Measurements from ENCODE around the gene AFF4.

Gene AFF4

DNA sequence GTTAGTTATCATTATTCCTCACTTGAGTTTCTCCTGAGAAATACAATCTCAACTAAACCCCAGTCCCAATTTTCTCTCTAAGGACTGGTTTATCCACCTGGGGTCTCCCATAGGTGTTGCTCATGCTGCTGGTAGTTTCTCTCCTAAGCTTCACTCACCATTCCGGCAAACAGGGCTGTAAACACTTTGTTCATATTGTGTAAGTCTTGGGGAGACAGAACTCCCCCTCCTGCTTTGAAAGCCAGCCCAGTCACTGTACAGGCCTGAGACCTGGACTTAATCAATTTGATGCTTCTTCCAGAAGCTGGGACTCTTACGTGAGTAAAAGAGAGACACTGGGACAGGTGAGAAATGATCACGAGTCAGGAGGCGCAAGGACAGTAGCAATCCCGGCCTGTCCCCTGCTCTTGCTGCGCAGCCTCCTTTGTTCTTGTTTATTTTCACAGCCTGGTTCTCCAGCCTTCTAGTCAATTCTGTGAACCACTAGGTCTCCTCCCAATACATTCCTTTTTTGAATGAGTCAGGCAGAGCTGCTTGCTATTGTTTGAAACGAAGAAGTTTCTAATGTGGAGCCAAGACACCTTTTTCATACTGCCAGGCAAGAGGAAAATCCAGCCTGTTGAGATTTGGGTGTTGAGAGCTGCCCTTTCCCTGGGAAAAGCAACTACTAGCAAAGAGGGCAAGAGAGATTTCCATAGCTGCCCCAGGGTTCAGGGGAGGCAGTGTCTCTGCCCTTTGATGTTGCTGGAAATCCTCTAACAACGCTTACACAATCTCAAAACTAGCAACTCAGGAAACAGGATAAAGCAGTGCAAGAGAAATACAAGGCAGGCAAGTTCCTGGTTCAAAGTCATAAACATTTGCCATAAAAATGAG lies 123.8 kb downstream of the AFF4 start:
- no peaks in the 10 kb centered on the region for H3K36me3 Mint-ChIP-seq (ENCODE audit: low read depth)
- peaks cover 4% of the 10 kb centered on the region for H3K27me3 Mint-ChIP-seq (ENCODE audit: low read depth)
- no peak overlapping the region for H3K4me3 Mint-ChIP-seq
- peaks cover 2% of the 10 kb centered on the region for H3K4me1 Mint-ChIP-seq (ENCODE audit: low read depth)
- no peaks in the 10 kb centered on the region for H3K9me3 Mint-ChIP-seq
- no peak overlapping the region for H3K27ac Mint-ChIP-seq

DNA sequence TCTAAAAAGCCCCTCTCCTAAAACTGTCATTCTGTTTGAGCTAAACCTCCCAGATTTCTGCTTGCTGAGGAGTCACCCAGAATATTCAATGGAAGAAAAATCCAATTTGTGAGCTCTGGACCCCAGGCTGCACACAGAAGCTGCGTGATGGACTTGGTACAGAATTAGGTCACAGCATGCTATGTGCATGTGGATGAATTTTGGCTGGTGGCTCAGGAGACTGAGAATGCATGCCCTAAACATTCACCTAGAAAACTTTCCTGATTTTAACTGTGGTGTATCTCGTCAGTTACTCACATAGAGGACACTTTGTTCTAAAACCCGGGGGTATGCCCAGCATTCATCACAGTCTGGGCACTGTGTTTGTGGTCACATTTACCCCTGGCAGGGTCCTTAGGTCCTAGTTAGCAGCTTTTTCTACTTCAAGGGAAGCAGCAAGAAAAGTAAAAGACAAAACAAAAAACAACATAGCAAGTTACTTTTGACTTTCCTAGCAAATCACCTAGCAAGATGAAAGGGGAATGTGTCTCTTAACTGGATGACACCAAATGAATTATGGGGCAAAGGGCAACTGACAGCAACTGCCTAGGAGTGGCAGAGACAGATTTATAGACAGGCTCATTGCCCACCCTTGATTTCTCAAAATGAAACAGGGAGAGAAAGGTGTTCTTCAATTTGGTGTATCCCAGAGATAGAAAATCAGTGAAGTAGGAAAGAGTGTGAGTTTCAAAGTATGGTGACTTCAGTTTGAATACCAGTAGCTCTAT lies 124.7 kb downstream of the AFF4 start:
- no peak overlapping the region for H3K27ac Mint-ChIP-seq

DNA sequence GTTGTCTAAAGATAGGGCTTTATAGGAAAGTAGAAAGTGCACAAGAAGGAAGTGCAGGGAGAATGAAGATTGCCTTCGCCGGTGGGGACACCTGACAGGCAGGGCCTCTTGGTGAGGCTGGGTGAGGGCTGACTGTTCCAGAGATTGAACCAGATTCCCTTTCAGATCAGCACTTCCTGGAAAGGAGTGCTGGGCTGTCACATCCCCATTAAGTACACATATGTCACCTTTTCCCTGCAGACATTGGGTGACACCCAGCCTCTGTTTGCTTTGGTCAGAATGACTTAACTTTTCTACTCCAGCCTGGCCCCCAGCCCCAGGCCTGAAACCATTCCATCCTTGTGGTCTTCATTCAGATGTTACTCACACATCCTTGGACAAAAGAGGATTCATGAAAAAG lies 125.6 kb downstream of the AFF4 start:
- Mint-ChIP-seq H3K27ac (no peak overlapping the region), H3K4me3 (no peak overlapping the region), H3K27me3 (ENCODE audit: low read depth) (peaks cover 8% of the 10 kb centered on the region), H3K4me1 (ENCODE audit: low read depth) (peaks cover 2% of the 10 kb centered on the region), H3K9me3 (no peaks in the 10 kb centered on the region), H3K36me3 (ENCODE audit: low read depth) (no peaks in the 10 kb centered on the region)

More for the DNA sequence above, 124.7 kb downstream of the AFF4 start:
- H3K4me1 Mint-ChIP-seq (ENCODE audit: low read depth), result peaks cover 2% of the 10 kb centered on the region
- H3K36me3 Mint-ChIP-seq (ENCODE audit: low read depth), result no peaks in the 10 kb centered on the region
- H3K9me3 Mint-ChIP-seq, result no peaks in the 10 kb centered on the region
- no peak overlapping the region for H3K4me3 Mint-ChIP-seq
- H3K27me3 Mint-ChIP-seq (ENCODE audit: low read depth), result peaks cover 6% of the 10 kb centered on the region

DNA sequence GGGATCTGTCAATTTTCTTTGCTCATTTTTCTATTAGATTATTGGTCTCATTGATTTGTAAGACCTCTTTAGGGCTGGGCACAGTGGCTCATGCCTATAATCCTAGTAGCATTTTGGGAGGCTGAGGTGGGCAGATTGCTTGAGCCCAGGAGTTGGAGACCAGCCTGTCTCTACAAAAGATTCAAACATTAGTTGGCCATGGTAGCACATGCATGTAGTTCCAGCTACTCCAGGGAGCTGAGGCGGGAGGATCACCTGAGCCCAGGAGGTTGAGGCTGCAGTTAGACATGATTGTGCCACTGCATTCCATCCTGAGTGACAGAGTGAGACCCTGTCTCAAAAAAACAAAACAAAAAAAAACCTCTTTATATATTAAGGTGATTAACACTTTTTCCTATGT lies 126.6 kb downstream of the AFF4 start:
- peaks cover 2% of the 10 kb centered on the region for H3K4me1 Mint-ChIP-seq (ENCODE audit: low read depth)
- no peak overlapping the region for H3K27ac Mint-ChIP-seq
- no peak overlapping the region for H3K4me3 Mint-ChIP-seq
- H3K27me3 Mint-ChIP-seq (ENCODE audit: low read depth), result peaks cover 12% of the 10 kb centered on the region
- H3K36me3 Mint-ChIP-seq (ENCODE audit: low read depth), result no peaks in the 10 kb centered on the region
- H3K9me3 Mint-ChIP-seq, result no peaks in the 10 kb centered on the region

DNA sequence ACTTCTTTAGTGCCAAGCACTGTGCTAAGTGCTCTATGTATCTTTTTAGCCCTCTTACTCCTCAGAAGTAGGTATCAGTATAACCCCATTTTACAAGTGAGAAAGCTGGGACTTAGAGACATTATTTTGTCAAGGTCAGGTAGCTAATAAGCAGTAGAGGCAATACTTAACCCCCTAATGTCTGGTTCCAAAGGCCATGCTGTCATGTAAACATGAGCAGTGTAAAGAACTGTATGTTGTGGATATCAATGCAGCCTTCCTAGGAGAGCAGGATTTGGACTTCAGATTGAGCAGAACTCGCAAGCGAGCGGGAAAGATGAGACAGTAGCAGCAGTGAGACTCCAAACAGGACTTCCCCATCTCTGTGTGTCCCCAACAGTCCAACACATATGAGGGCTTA lies 129.4 kb downstream of the AFF4 start:
- Mint-ChIP-seq H3K27ac (no peak overlapping the region), H3K4me1 (ENCODE audit: low read depth) (peaks cover 14% of the 10 kb centered on the region), H3K27me3 (ENCODE audit: low read depth) (peaks cover 28% of the 10 kb centered on the region), H3K4me3 (no peak overlapping the region), H3K36me3 (ENCODE audit: low read depth) (no peaks in the 10 kb centered on the region), H3K9me3 (no peaks in the 10 kb centered on the region)

- no peak overlapping the region for H3K4me3 Mint-ChIP-seq
- peaks cover 42% of the 10 kb centered on the region for H3K27me3 Mint-ChIP-seq (ENCODE audit: low read depth)
- H3K36me3 Mint-ChIP-seq (ENCODE audit: low read depth), result no peaks in the 10 kb centered on the region
- H3K27ac Mint-ChIP-seq, result no peak overlapping the region
- H3K4me1 Mint-ChIP-seq (ENCODE audit: low read depth), result peaks cover 14% of the 10 kb centered on the region
- no peaks in the 10 kb centered on the region for H3K9me3 Mint-ChIP-seq
Observed at GRCh38 chr5:132832612-132833011, 130.8 kb downstream of the AFF4 start.

GRCh38 chr5:132831095-132831860 lies 132.2 kb downstream of the AFF4 start:
- Mint-ChIP-seq H3K4me3 (peak overlapping the region; percentile 78), H3K9me3 (no peaks in the 10 kb centered on the region), H3K36me3 (ENCODE audit: low read depth) (no peaks in the 10 kb centered on the region), H3K27me3 (ENCODE audit: low read depth) (peaks cover 55% of the 10 kb centered on the region), H3K4me1 (ENCODE audit: low read depth) (peaks cover 17% of the 10 kb centered on the region), H3K27ac (peak overlapping the region; percentile 8)

DNA sequence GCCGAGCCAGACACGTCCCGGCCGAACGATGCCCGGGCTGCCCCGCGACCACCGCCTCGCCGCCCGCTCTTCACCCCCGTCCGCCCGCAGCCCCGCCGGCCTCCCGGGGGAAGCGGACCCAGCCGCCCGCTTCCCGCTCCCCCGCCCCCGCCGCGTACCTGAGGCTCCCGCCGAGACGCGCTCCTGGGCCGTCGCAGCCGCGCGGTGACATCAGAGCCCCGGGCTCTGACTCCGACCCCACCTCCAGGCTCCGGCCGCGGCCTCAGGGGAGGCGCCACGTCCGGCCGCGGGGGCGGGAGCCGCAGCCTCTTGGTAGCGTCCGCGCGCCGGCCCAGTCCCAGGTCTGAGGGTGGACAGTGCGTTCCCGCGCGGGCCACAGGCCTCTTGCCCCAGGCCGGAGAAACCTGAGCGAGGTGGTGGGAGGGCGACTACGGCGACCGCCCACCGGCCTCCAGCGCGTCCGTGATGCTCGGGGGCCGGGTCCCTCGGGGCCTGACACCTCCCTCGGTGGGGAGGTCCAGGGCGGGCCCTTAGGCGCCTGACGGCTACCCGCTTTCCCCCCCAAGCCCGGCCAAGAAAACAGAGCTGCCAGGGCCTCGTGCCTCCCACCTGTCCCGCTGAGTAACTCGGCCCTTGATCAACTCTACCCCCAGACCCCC lies 132.9 kb downstream of the AFF4 start, which contains the start of gene SHROOM1:
Gene SHROOM1 (minus strand): TSS at position 212 of the 659 bp plus-strand sequence. CDS start 4,507 bp downstream, outside the sequence.
- Mint-ChIP-seq H3K27me3 (ENCODE audit: low read depth) (peaks cover 61% of the 10 kb centered on the region), H3K4me3 (peak within 1 kb of the TSS; percentile 85), H3K4me1 (ENCODE audit: low read depth) (peaks cover 17% of the 10 kb centered on the region), H3K27ac (peak within 1 kb of the TSS; percentile 75), H3K9me3 (no peaks in the 10 kb centered on the region), H3K36me3 (ENCODE audit: low read depth) (no peaks in the 10 kb centered on the region)

DNA sequence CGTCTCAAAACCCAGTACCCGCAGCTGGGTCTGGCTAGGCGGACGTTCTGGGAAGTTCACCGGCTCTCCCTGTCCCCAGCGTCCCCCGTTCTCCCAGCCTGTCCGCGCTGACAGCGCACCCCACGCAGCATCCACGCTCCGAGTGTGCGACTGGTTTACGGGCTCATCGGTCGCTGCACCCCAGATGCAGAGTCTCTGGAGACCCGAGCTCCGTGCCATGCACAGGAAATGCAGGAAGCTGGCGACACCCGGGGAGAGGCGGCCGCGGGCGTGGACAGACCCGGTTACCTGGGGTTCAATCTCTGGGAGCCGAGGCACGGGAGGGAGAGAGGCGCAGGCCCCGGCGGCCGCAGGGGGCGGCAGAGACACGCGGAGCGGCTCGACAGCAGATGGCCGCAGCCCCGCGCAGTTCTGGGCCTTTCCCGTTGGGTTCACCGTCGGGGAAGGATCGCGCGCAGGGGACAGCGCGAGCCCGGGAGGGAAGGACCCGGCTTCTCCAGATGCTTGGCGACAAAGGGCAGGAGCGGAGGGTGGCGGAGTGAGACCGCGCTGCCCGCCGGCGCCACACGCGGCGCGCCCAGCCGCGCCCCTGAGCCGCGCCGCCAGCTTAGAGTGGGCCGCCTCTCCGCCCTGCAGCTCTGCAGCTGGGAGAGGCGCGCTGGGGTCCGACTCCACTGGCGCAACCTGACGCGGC lies 133.5 kb downstream of the AFF4 start:
- H3K27ac Mint-ChIP-seq, result peak overlapping the region; percentile 75
- peak overlapping the region; percentile 85 for H3K4me3 Mint-ChIP-seq
- H3K9me3 Mint-ChIP-seq, result no peaks in the 10 kb centered on the region
- no peaks in the 10 kb centered on the region for H3K36me3 Mint-ChIP-seq (ENCODE audit: low read depth)
- H3K4me1 Mint-ChIP-seq (ENCODE audit: low read depth), result peaks cover 17% of the 10 kb centered on the region
- peaks cover 63% of the 10 kb centered on the region for H3K27me3 Mint-ChIP-seq (ENCODE audit: low read depth)

- H3K4me3 Mint-ChIP-seq, result peak overlapping the region; percentile 50
- no peaks in the 10 kb centered on the region for H3K36me3 Mint-ChIP-seq (ENCODE audit: low read depth)
- H3K9me3 Mint-ChIP-seq, result no peaks in the 10 kb centered on the region
- peaks cover 21% of the 10 kb centered on the region for H3K4me1 Mint-ChIP-seq (ENCODE audit: low read depth)
- no peak overlapping the region for H3K27ac Mint-ChIP-seq
- peaks cover 68% of the 10 kb centered on the region for H3K27me3 Mint-ChIP-seq (ENCODE audit: low read depth)
Observed at GRCh38 chr5:132828846-132829494, 134.5 kb downstream of the AFF4 start.

DNA sequence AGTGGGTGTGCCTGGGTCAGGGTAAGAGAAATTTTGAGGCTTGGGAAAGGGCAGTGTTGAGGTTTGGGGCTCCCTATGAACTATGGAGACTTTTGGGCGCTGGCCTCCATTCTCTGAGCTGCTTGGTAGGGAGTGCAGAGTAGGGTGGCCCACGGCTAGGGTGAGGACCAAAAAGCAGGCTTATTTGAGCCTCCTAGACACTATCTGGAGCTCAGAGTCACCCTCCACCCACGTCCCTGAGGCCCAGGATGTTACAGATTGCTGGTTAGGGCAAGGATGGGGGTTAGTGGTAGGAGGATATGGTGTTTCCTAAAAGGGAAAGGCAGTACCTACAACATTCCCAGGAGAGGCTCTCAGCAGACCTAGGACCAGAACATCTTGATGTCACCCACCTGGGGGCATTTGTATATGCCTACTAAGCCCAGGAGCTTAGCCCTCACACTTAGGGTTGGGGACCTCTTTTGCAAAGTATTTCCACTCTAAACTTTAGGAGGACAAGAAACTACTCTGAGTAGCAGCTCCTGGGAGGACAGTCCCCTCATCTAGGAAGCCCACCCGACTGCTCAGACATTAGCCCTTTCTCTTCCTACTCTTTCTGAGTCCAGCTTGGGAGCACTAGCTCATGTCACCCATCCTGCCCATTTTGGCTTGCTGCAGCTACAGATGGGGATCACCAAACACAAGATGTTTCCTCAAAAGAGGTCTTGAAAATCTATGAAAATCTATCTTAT lies 135.3 kb downstream of the AFF4 start:
- H3K36me3 Mint-ChIP-seq (ENCODE audit: low read depth), result no peaks in the 10 kb centered on the region
- H3K4me3 Mint-ChIP-seq, result no peak overlapping the region
- H3K4me1 Mint-ChIP-seq (ENCODE audit: low read depth), result peaks cover 24% of the 10 kb centered on the region
- H3K9me3 Mint-ChIP-seq, result no peaks in the 10 kb centered on the region
- H3K27ac Mint-ChIP-seq, result no peak overlapping the region
- peaks cover 73% of the 10 kb centered on the region for H3K27me3 Mint-ChIP-seq (ENCODE audit: low read depth)

DNA sequence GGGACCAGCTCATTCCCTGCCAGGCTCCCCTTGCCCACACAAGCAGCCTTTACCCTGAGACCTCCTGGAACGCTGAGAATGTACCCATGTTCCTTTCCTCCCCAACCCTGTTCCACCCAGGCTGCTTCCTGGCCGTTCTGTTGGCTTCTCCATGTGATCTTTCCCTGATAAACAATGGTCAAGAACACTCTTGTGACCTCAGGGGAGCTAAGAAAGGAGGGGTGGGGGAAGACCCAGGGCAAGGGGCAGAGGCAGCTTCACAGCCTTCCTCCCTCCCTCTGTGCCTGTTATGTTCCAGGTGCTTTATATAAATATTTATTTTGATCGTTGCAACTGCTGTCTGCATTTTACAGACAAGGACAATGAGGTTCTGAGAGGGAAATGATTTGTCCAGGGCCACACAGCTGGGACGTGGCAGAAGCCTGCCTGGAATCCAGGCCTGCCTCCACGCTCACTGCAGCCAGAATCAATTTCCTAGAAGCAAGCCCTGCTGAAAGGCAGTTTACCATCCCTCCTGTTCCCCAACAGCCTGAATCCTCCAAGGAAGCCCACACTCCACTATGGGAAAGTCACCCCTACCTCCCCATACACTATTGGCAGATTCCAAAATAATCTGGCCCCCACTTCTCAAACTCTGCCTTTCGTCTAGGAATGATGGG lies 136.9 kb downstream of the AFF4 start:
- Mint-ChIP-seq H3K27me3 (ENCODE audit: low read depth) (peaks cover 72% of the 10 kb centered on the region), H3K9me3 (no peaks in the 10 kb centered on the region), H3K4me1 (ENCODE audit: low read depth) (peaks cover 27% of the 10 kb centered on the region), H3K4me3 (peak overlapping the region; percentile 29), H3K36me3 (ENCODE audit: low read depth) (peaks cover 2% of the 10 kb centered on the region), H3K27ac (no peak overlapping the region)

Data from T-helper 1 cell treated with Interleukin-12 subunit alpha and Interleukin-12 subunit beta and Interleukin-4 antibody, amounts not matched to agents 30 μg/mL and 1 μg/mL, for 36 hours (primary cell).